ENCODE results near the gene LTBP3.

The LTBP3 gene

DNA sequence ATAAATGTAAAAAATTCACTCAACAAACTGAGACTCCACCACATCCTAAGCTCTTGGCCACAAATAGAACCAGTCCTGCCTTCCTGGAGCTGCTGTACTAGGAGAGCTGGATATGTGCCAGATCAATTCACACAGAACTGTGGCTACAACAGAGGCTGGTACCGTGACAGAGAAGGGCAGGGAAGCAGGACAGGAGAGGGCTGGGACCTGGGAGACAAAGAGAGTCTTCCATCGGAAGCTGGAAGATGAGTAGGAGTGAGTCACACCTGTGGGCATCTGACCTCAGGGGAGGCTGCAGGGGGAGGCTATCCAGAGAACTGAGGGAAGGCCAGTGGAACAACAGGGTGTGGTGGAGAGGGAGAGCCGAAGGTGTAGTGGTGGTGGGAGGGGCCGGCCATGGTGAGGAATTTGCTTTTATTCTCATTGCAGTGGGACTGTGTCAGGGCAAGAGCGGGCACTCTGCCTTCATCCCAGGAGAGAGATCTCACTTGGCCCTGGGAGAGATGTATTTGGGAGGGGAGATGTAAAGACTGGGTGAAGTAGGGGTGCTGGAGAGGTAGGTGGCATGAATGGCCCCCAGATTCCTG is 1.9 kb upstream of the LTBP3 start:
- Histone ChIP-seq H3K27ac (ENCODE audit: low read depth, low read length) (peak overlapping the region; percentile 74), H3K36me3 (ENCODE audit: insufficient read depth, low read length) (no peaks in the 10 kb centered on the region), H3K27me3 (ENCODE audit: insufficient read depth, low read length) (no peaks in the 10 kb centered on the region), H3K4me1 (ENCODE audit: control insufficient read depth, insufficient read depth, low read length, unreplicated experiment) (peaks cover 50% of the 10 kb centered on the region), H3K79me2 (ENCODE audit: control insufficient read depth, insufficient read depth, low read length, unreplicated experiment) (peaks cover 10% of the 10 kb centered on the region), H3K4me3 (ENCODE audit: low read depth, low read length) (peak overlapping the region; percentile 11), H2AFZ (ENCODE audit: low read length, unreplicated experiment) (no peak overlapping the region)

DNA sequence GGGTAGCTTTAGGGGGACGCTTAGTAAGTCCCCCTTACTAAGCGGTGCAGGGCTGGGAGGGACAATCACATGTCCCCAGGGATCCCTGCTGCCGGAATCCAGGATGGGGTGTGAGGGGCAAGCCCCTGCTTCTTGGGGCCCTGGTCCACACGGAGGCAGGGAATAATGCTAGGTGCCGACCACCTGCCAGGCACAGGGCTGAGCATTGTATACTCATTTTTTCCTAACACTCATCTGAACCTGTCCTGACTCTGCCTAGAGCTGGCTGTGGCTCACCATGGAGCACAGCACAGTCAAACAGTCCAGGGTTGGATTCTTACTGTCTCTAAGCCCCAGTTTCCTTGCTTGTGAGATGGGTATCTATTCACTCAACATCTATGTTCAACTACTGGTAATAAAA is 1.4 kb upstream of the LTBP3 start:
- peaks cover 55% of the 10 kb centered on the region for H3K4me1 ChIP-seq (ENCODE audit: control insufficient read depth, insufficient read depth, low read length, unreplicated experiment)
- H3K27ac ChIP-seq (ENCODE audit: low read depth, low read length) = peak overlapping the region; percentile 74
- H3K27me3 ChIP-seq (ENCODE audit: insufficient read depth, low read length) = no peaks in the 10 kb centered on the region
- no peaks in the 10 kb centered on the region for H3K36me3 ChIP-seq (ENCODE audit: insufficient read depth, low read length)
- no peak overlapping the region for H3K4me3 ChIP-seq (ENCODE audit: low read depth, low read length)
- H2AFZ ChIP-seq (ENCODE audit: low read length, unreplicated experiment) = no peak overlapping the region
- peaks cover 15% of the 10 kb centered on the region for H3K79me2 ChIP-seq (ENCODE audit: control insufficient read depth, insufficient read depth, low read length, unreplicated experiment)

DNA sequence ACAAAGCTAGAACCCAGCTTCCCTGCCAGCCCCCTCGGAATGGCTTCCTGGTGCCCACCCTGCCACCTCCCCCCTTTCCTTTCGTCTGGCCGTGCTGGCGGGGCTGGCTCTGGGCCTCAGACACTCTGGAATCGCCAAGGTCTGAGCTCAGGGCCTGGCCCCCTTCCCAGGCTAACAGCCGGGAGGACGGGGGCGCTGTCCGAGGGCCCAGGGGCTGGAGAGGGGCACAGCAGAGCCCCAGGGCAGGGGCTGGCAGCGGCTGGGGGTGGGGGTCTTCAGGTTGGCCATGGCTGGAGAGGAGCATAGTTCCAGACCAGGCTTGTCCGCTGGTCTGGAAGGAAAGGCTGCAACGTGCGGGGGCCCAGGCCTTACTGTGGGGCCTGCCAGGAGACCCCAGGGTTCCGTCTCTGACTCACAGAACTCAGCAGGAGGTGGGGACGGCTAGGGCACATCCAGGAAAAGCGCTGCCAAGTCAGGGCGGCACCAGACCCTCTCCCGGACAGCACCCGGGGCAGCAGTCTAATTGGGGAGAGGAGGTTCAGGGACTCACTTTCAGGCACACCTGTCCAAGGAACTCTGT is 861 bp upstream of the LTBP3 start:
- Histone ChIP-seq H3K4me3 (ENCODE audit: low read depth, low read length) (peak overlapping the region; percentile 80), H3K36me3 (ENCODE audit: insufficient read depth, low read length) (no peaks in the 10 kb centered on the region), H2AFZ (ENCODE audit: low read length, unreplicated experiment) (peak overlapping the region; percentile 44), H3K4me1 (ENCODE audit: control insufficient read depth, insufficient read depth, low read length, unreplicated experiment) (peaks cover 60% of the 10 kb centered on the region), H3K27ac (ENCODE audit: low read depth, low read length) (peak overlapping the region; percentile 74), H3K79me2 (ENCODE audit: control insufficient read depth, insufficient read depth, low read length, unreplicated experiment) (peaks cover 15% of the 10 kb centered on the region), H3K27me3 (ENCODE audit: insufficient read depth, low read length) (no peaks in the 10 kb centered on the region)

DNA sequence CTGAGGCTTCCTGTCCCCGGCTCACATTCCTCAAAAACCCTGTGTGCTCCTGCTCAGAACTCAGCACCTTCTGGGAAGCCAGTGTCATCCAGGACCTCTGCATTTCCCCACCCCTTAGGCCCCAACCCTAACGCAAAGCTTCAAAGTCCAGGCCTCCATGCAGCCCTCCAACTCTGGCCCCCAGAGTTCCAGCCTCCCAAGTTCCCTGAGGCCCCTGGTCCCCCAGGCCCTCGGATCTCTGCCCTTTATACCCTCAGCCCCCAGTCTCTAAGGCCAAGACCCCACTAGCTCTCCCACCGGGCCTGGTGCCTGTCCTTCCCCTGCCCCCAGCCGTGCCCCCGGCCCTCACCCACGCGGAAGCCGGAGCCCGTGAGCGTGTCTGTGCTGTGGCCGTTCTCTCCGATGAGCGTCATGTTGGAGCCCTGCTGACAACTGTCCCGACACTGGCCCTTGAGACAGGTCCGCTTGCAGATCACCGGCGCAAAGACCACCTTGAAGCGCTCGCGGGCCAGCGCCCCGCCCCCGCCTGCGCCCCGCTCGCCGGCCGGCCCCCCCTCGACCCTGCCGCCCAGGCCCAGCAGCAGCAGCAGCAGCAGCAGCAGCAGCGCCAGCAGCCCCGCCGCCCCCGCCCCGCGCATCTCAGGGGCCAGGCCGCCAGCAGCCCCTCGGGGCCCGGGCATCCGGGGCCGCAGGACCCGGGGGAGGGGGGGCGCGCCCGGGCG is 718 bp downstream of the LTBP3 start:
- H2AFZ ChIP-seq (ENCODE audit: low read length, unreplicated experiment) = no peak overlapping the region
- H3K79me2 ChIP-seq (ENCODE audit: control insufficient read depth, insufficient read depth, low read length, unreplicated experiment) = peaks cover 15% of the 10 kb centered on the region
- peak overlapping the region; percentile 74 for H3K27ac ChIP-seq (ENCODE audit: low read depth, low read length)
- peak overlapping the region; percentile 80 for H3K4me3 ChIP-seq (ENCODE audit: low read depth, low read length)
- no peaks in the 10 kb centered on the region for H3K36me3 ChIP-seq (ENCODE audit: insufficient read depth, low read length)
- peaks cover 62% of the 10 kb centered on the region for H3K4me1 ChIP-seq (ENCODE audit: control insufficient read depth, insufficient read depth, low read length, unreplicated experiment)
- H3K27me3 ChIP-seq (ENCODE audit: insufficient read depth, low read length) = no peaks in the 10 kb centered on the region

DNA sequence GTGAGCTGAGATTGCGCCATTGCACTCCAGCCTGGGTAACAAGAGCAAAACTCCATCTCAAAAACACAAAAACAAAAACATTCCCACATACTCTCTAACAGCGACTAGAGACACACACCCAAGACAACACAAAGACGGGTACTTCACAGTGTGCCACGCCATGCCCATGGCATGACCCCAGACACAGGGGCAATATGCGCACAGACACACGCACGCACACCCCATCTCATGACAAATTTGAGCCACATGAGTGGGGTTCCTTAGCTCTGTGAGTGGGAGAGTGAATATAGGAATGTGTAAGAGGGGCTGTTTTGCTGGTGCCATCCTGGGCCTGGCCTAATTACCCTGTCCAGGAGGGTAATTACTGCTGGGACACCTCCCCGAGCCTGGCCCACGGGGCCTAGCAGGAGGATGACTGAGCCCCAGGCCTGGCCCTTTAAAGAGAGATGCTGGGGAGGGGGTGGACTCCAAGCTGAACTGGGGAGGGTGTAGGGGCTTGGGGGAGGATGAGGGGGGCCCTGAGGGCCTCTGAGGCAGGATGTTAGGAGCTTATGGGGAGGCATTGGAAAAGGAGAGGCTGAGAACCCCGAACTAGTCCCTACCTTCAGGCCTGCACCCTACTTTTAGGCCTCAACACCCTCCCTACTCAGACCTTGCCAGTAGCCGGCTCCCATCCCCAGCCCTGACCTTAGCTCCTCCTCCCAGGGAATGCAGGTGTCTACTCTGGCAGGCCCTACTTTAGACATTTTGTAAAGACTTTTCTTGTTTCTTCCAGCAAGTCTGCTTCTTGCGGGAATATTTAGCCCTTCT is 1.5 kb downstream of the LTBP3 start:
- Histone ChIP-seq H3K4me3 (ENCODE audit: low read depth, low read length) (peak overlapping the region; percentile 80), H3K27ac (ENCODE audit: low read depth, low read length) (peak overlapping the region; percentile 50), H3K36me3 (ENCODE audit: insufficient read depth, low read length) (no peaks in the 10 kb centered on the region), H3K4me1 (ENCODE audit: control insufficient read depth, insufficient read depth, low read length, unreplicated experiment) (peaks cover 62% of the 10 kb centered on the region), H3K79me2 (ENCODE audit: control insufficient read depth, insufficient read depth, low read length, unreplicated experiment) (peaks cover 15% of the 10 kb centered on the region), H3K27me3 (ENCODE audit: insufficient read depth, low read length) (no peaks in the 10 kb centered on the region), H2AFZ (ENCODE audit: low read length, unreplicated experiment) (no peak overlapping the region)

DNA sequence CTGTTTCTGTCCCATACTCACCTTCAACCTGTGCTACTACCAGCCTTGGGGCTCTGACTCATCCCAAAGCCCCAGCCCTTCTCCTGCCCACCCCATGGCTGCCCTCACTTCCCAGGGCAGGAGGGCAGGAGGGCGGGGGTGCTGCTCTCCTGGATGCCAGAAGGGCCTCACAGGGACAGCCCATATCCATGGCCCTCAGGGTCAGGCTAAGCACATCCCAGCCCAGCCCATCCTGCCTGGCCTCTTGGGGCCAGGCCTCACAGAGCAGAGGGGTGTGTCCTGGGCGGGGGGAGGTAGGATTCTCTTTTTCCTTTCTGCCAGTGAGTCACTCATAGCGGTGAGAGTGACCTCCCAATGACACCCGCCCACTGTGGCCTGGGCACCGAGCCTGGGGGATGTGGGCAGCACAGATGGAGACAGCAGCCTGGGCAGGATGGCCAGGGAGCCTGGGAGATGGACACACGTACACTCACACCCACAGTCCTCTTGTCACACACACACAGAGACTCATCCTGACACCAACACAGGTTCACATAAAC is 2.4 kb downstream of the LTBP3 start:
- H3K27ac ChIP-seq (ENCODE audit: low read depth, low read length) = peak overlapping the region; percentile 50; the same call in 1 of the 2 replicates
- no peaks in the 10 kb centered on the region for H3K36me3 ChIP-seq (ENCODE audit: insufficient read depth, low read length)
- H2AFZ ChIP-seq (ENCODE audit: low read length, unreplicated experiment) = no peak overlapping the region
- peak overlapping the region; percentile 80 for H3K4me3 ChIP-seq (ENCODE audit: low read depth, low read length)
- H3K4me1 ChIP-seq (ENCODE audit: control insufficient read depth, insufficient read depth, low read length, unreplicated experiment) = peaks cover 53% of the 10 kb centered on the region
- H3K27me3 ChIP-seq (ENCODE audit: insufficient read depth, low read length) = no peaks in the 10 kb centered on the region
- peaks cover 15% of the 10 kb centered on the region for H3K79me2 ChIP-seq (ENCODE audit: control insufficient read depth, insufficient read depth, low read length, unreplicated experiment)

DNA sequence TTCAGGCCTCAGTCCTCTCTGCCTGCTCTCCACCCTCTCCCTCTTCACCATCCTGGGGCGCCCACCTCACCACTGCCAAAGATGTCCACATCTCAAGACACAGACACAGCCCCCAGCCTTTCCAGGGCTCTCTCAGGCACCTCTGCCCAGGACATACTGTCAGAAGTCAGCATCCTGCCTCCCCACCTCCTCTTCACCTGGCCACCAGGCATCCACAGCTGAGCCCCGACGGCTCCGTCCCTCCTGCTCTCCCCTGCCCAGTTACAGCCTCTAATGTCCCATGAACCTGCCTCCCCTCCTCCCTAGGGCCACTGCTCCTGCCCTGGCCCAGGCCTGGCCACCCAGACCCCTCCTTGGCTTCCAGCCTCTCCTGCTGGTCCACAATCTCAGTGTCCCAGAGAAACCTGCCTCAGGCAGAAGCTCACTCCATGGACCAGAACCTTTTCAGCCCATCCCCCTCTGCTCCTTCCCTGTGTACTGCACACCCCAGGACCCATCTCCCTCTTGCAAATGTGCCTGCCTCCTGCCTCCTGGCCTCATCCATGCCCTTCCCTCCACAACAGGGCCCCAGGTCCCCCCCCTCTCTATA is 3.2 kb downstream of the LTBP3 start:
- H3K4me3 ChIP-seq (ENCODE audit: low read depth, low read length) = peak overlapping the region; percentile 35; the same call in 1 of the 2 replicates
- H3K27ac ChIP-seq (ENCODE audit: low read depth, low read length) = peak overlapping the region; percentile 35; the same call in 1 of the 2 replicates
- H3K36me3 ChIP-seq (ENCODE audit: insufficient read depth, low read length) = no peaks in the 10 kb centered on the region
- H2AFZ ChIP-seq (ENCODE audit: low read length, unreplicated experiment) = no peak overlapping the region
- H3K79me2 ChIP-seq (ENCODE audit: control insufficient read depth, insufficient read depth, low read length, unreplicated experiment) = peaks cover 15% of the 10 kb centered on the region
- no peaks in the 10 kb centered on the region for H3K27me3 ChIP-seq (ENCODE audit: insufficient read depth, low read length)
- peaks cover 44% of the 10 kb centered on the region for H3K4me1 ChIP-seq (ENCODE audit: control insufficient read depth, insufficient read depth, low read length, unreplicated experiment)

DNA sequence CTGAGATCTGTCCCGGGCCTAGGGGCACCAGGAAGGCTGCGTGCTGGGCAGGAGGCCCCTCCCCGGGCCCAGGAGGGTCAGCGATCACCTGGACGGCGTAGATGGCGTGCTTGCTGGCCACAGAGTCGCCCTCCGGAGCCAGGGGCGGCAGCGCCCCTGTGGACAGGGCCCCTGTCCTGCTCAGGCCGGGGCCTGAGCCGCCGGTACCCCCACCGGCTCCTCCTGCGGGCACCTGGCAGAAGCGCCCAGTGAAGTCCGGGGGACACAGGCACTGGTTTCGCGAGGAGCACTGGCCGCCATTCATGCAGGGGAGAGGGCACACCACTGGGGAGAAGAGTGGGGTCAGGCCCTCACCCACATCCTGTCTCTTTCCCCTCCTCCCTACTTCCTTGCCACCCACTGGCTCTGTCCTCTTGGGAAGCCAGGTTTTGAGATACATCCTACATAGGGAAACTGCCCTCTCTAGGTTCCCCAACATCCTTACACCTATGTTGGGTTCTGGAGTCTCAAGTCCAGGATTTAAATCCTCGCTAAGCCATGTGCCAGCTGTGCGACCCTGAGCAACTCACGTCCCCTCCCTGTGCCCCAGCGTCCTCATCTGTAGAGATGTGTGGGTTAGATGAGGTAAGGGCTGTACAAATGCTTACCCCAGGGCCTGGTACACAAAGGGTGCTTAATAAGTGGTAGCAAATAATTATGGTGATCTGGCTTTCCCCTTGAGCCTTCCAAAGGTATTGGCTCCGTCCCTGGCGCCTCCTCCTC is 3.9 kb downstream of the LTBP3 start:
- peaks cover 15% of the 10 kb centered on the region for H3K79me2 ChIP-seq (ENCODE audit: control insufficient read depth, insufficient read depth, low read length, unreplicated experiment)
- no peak overlapping the region for H3K27ac ChIP-seq (ENCODE audit: low read depth, low read length)
- H3K4me3 ChIP-seq (ENCODE audit: low read depth, low read length) = no peak overlapping the region
- no peak overlapping the region for H2AFZ ChIP-seq (ENCODE audit: low read length, unreplicated experiment)
- 0 out of 2 replicates have a peak, but pooled peaks cover 3% of the 10 kb centered on the region for H3K36me3 ChIP-seq (ENCODE audit: insufficient read depth, low read length)
- no peaks in the 10 kb centered on the region for H3K27me3 ChIP-seq (ENCODE audit: insufficient read depth, low read length)
- H3K4me1 ChIP-seq (ENCODE audit: control insufficient read depth, insufficient read depth, low read length, unreplicated experiment) = peaks cover 38% of the 10 kb centered on the region

DNA sequence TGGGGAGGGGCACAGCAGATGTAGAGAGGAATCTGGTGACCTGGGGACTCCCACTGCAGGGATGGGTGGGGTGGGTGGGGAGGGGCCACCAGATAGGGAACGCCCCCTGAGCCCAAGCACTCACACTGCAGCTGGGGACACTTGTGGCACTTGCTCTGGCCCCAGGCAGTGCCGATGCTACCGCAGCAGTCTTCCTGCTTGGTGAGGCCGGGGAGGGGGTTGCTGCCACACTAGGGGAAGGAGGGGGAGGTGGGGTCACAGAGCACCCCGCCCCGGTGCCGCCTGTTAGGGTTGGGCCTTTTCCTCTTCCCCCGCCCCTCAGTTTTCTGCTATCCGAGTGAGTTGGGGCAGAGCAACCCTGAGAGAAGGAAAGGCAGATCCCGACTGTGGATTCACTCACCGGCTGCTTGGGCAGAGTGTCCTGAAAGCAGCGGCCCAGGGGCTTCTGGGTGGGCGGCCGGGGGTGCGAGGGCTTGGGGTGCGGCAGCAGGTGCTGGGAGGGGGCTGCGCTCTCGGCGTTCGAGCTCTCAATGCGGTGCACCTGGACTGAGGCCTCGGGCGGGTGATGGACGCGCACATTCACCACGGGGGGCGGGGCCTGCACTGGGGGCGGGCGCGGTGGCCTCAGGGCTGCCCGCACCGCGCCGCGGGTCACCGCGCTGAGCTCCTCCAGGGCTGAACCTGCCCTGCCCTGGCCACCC is 4.7 kb downstream of the LTBP3 start:
- peaks cover 30% of the 10 kb centered on the region for H3K4me1 ChIP-seq (ENCODE audit: control insufficient read depth, insufficient read depth, low read length, unreplicated experiment)
- H3K79me2 ChIP-seq (ENCODE audit: control insufficient read depth, insufficient read depth, low read length, unreplicated experiment) = peaks cover 15% of the 10 kb centered on the region
- no peaks in the 10 kb centered on the region for H3K27me3 ChIP-seq (ENCODE audit: insufficient read depth, low read length)
- 0 out of 2 replicates have a peak, but pooled peaks cover 3% of the 10 kb centered on the region for H3K36me3 ChIP-seq (ENCODE audit: insufficient read depth, low read length)
- no peak overlapping the region for H3K4me3 ChIP-seq (ENCODE audit: low read depth, low read length)
- H2AFZ ChIP-seq (ENCODE audit: low read length, unreplicated experiment) = no peak overlapping the region
- no peak overlapping the region for H3K27ac ChIP-seq (ENCODE audit: low read depth, low read length)

All from ACC112 (cell line).